ENCODE results near the gene SPRYD3.

GRCh38 chr12:53048780-53049401 is 30.3 kb downstream of the SPRYD3 start:
- TF ChIP-seq, protein P1, sequence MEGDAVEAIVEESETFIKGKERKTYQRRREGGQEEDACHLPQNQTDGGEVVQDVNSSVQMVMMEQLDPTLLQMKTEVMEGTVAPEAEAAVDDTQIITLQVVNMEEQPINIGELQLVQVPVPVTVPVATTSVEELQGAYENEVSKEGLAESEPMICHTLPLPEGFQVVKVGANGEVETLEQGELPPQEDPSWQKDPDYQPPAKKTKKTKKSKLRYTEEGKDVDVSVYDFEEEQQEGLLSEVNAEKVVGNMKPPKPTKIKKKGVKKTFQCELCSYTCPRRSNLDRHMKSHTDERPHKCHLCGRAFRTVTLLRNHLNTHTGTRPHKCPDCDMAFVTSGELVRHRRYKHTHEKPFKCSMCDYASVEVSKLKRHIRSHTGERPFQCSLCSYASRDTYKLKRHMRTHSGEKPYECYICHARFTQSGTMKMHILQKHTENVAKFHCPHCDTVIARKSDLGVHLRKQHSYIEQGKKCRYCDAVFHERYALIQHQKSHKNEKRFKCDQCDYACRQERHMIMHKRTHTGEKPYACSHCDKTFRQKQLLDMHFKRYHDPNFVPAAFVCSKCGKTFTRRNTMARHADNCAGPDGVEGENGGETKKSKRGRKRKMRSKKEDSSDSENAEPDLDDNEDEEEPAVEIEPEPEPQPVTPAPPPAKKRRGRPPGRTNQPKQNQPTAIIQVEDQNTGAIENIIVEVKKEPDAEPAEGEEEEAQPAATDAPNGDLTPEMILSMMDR (IDR thresholded peaks at IDR 0.05; ENCODE audit: insufficient read depth, low read depth, low read length), result no peak
- TF ChIP-seq EZH2 (IDR thresholded peaks at IDR 0.05; ENCODE audit: insufficient read depth, low read length), result no peak

All from astrocyte (in vitro differentiated cells and primary cell).